ENCODE data around the gene L3MBTL4. TPM values are rescaled to one million over a fixed set of nuclear protein-coding genes. Genes with fewer than 3 reads are reported as not detected.

Gene L3MBTL4
- total RNA-seq, 1 experiment from 2014 or later: 1.4 TPM

DNA sequence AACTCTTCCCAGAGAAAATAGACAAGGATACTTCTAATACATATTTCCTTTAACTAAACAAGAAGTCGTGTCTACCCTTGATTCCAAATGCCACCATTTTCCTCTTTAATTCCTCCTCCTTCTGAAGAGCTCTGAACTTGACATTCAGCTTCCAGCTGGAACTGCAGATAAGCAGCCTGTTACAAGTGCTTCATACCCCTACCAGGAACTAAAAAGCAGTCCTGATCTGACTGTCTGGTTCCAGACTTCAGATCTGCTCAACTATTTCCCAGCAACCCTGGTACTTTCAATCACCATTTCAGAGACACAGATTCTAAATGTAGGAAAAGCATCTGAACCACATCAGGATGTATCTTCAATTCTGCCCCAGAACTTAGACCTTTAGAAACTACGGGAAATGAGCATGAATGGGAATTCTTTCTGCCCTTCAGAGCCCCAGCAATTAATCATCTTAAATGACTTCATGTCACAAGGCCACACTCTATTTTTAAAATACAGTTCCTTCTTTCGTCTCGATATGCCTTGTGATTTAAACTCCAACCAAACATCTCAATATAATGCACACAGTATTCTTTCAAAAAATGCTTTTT is 159.5 kb downstream of the L3MBTL4 start (continued):
- TF ChIP-seq, protein P1, sequence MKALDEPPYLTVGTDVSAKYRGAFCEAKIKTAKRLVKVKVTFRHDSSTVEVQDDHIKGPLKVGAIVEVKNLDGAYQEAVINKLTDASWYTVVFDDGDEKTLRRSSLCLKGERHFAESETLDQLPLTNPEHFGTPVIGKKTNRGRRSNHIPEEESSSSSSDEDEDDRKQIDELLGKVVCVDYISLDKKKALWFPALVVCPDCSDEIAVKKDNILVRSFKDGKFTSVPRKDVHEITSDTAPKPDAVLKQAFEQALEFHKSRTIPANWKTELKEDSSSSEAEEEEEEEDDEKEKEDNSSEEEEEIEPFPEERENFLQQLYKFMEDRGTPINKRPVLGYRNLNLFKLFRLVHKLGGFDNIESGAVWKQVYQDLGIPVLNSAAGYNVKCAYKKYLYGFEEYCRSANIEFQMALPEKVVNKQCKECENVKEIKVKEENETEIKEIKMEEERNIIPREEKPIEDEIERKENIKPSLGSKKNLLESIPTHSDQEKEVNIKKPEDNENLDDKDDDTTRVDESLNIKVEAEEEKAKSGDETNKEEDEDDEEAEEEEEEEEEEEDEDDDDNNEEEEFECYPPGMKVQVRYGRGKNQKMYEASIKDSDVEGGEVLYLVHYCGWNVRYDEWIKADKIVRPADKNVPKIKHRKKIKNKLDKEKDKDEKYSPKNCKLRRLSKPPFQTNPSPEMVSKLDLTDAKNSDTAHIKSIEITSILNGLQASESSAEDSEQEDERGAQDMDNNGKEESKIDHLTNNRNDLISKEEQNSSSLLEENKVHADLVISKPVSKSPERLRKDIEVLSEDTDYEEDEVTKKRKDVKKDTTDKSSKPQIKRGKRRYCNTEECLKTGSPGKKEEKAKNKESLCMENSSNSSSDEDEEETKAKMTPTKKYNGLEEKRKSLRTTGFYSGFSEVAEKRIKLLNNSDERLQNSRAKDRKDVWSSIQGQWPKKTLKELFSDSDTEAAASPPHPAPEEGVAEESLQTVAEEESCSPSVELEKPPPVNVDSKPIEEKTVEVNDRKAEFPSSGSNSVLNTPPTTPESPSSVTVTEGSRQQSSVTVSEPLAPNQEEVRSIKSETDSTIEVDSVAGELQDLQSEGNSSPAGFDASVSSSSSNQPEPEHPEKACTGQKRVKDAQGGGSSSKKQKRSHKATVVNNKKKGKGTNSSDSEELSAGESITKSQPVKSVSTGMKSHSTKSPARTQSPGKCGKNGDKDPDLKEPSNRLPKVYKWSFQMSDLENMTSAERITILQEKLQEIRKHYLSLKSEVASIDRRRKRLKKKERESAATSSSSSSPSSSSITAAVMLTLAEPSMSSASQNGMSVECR (CRISPR knock-in tag; IDR thresholded peaks at IDR 0.05; ENCODE audit: borderline replicate concordance): no peak
- TF ChIP-seq GABPB1 (CRISPR knock-in tag; IDR thresholded peaks at IDR 0.05): no peak
- no peak for TF ChIP-seq SOX15 (CRISPR knock-in tag; IDR thresholded peaks at IDR 0.05)
- TF ChIP-seq, protein P2, sequence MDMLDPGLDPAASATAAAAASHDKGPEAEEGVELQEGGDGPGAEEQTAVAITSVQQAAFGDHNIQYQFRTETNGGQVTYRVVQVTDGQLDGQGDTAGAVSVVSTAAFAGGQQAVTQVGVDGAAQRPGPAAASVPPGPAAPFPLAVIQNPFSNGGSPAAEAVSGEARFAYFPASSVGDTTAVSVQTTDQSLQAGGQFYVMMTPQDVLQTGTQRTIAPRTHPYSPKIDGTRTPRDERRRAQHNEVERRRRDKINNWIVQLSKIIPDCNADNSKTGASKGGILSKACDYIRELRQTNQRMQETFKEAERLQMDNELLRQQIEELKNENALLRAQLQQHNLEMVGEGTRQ (CRISPR knock-in tag; IDR thresholded peaks at IDR 0.05): no peak
- TF ChIP-seq, protein P3, sequence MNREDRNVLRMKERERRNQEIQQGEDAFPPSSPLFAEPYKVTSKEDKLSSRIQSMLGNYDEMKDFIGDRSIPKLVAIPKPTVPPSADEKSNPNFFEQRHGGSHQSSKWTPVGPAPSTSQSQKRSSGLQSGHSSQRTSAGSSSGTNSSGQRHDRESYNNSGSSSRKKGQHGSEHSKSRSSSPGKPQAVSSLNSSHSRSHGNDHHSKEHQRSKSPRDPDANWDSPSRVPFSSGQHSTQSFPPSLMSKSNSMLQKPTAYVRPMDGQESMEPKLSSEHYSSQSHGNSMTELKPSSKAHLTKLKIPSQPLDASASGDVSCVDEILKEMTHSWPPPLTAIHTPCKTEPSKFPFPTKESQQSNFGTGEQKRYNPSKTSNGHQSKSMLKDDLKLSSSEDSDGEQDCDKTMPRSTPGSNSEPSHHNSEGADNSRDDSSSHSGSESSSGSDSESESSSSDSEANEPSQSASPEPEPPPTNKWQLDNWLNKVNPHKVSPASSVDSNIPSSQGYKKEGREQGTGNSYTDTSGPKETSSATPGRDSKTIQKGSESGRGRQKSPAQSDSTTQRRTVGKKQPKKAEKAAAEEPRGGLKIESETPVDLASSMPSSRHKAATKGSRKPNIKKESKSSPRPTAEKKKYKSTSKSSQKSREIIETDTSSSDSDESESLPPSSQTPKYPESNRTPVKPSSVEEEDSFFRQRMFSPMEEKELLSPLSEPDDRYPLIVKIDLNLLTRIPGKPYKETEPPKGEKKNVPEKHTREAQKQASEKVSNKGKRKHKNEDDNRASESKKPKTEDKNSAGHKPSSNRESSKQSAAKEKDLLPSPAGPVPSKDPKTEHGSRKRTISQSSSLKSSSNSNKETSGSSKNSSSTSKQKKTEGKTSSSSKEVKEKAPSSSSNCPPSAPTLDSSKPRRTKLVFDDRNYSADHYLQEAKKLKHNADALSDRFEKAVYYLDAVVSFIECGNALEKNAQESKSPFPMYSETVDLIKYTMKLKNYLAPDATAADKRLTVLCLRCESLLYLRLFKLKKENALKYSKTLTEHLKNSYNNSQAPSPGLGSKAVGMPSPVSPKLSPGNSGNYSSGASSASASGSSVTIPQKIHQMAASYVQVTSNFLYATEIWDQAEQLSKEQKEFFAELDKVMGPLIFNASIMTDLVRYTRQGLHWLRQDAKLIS (CRISPR knock-in tag; IDR thresholded peaks at IDR 0.05; ENCODE audit: borderline replicate concordance): no peak
- TF ChIP-seq, protein P4, sequence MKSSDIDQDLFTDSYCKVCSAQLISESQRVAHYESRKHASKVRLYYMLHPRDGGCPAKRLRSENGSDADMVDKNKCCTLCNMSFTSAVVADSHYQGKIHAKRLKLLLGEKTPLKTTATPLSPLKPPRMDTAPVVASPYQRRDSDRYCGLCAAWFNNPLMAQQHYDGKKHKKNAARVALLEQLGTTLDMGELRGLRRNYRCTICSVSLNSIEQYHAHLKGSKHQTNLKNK (CRISPR knock-in tag; IDR thresholded peaks at IDR 0.05): no peak
- TF ChIP-seq, protein P5, sequence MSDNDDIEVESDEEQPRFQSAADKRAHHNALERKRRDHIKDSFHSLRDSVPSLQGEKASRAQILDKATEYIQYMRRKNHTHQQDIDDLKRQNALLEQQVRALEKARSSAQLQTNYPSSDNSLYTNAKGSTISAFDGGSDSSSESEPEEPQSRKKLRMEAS (CRISPR knock-in tag; IDR thresholded peaks at IDR 0.05): no peak
- no peak for TF ChIP-seq ZNF317 (CRISPR knock-in tag; IDR thresholded peaks at IDR 0.05; ENCODE audit: borderline replicate concordance, low read depth)
- TF ChIP-seq SMAD3 (CRISPR knock-in tag; IDR thresholded peaks at IDR 0.05; ENCODE audit: borderline replicate concordance): no peak
- TF ChIP-seq, protein P6, sequence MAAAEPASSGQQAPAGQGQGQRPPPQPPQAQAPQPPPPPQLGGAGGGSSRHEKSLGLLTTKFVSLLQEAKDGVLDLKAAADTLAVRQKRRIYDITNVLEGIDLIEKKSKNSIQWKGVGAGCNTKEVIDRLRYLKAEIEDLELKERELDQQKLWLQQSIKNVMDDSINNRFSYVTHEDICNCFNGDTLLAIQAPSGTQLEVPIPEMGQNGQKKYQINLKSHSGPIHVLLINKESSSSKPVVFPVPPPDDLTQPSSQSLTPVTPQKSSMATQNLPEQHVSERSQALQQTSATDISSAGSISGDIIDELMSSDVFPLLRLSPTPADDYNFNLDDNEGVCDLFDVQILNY (CRISPR knock-in tag; IDR thresholded peaks at IDR 0.05): no peak
- TF ChIP-seq, protein P7, sequence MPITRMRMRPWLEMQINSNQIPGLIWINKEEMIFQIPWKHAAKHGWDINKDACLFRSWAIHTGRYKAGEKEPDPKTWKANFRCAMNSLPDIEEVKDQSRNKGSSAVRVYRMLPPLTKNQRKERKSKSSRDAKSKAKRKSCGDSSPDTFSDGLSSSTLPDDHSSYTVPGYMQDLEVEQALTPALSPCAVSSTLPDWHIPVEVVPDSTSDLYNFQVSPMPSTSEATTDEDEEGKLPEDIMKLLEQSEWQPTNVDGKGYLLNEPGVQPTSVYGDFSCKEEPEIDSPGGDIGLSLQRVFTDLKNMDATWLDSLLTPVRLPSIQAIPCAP (CRISPR knock-in tag; IDR thresholded peaks at IDR 0.05): no peak
- no peak for TF ChIP-seq CREB1 (CRISPR knock-in tag; IDR thresholded peaks at IDR 0.05)

DNA sequence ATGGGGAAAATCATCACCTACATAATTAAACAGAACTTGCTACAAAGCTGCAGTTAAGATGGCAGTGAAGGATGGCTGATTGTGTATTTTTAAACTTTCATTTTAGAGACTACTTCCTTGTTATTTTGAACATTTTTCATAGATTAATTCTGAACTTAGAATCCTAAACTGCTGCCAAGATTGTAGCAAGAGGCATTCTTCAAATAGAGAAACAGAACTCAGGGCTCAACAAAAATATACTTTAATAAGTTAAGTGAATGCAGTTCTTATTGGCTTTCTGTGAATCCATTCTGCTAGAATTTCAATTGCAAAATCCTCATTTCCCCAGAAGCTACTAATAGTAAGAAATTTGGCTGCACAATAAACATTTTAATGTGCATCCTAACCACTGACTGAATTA is 160.3 kb downstream of the L3MBTL4 start:
- POLR2A ChIA-PET: interaction anchor here (0.6 kb wide), 1 partner anchor 70 kb away, joined by 7 read pairs; no protein-coding TSS in a partner anchor
- Mint-ChIP-seq H3K4me1 (peaks cover 3% of the 10 kb centered on the region), H3K4me3 (no peak overlapping the region), H3K27me3 (ENCODE audit: low read depth) (no peaks in the 10 kb centered on the region), H3K36me3 (peaks cover 5% of the 10 kb centered on the region; the same call in 1 of the 2 replicates), H3K9me3 (peaks cover 14% of the 10 kb centered on the region), H3K27ac (no peak overlapping the region)
- ATAC-seq (no peak), DNase-seq (ENCODE audit: low spot score) (no peak)
- CTCF ChIA-PET: no interaction called here
- TF ChIP-seq, protein P8, sequence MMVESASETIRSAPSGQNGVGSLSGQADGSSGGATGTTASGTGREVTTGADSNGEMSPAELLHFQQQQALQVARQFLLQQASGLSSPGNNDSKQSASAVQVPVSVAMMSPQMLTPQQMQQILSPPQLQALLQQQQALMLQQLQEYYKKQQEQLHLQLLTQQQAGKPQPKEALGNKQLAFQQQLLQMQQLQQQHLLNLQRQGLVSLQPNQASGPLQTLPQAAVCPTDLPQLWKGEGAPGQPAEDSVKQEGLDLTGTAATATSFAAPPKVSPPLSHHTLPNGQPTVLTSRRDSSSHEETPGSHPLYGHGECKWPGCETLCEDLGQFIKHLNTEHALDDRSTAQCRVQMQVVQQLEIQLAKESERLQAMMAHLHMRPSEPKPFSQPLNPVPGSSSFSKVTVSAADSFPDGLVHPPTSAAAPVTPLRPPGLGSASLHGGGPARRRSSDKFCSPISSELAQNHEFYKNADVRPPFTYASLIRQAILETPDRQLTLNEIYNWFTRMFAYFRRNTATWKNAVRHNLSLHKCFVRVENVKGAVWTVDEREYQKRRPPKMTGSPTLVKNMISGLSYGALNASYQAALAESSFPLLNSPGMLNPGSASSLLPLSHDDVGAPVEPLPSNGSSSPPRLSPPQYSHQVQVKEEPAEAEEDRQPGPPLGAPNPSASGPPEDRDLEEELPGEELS (CRISPR knock-in tag; IDR thresholded peaks at IDR 0.05): no peak
- TF ChIP-seq NR3C1 (CRISPR knock-in tag; conservative IDR thresholded peaks at IDR 0.05; ENCODE audit: low read depth) (no peak), EMX1 (CRISPR knock-in tag; IDR thresholded peaks at IDR 0.05) (no peak), ZNF671 (CRISPR knock-in tag; IDR thresholded peaks at IDR 0.05) (no peak)
- TF ChIP-seq, protein P9, sequence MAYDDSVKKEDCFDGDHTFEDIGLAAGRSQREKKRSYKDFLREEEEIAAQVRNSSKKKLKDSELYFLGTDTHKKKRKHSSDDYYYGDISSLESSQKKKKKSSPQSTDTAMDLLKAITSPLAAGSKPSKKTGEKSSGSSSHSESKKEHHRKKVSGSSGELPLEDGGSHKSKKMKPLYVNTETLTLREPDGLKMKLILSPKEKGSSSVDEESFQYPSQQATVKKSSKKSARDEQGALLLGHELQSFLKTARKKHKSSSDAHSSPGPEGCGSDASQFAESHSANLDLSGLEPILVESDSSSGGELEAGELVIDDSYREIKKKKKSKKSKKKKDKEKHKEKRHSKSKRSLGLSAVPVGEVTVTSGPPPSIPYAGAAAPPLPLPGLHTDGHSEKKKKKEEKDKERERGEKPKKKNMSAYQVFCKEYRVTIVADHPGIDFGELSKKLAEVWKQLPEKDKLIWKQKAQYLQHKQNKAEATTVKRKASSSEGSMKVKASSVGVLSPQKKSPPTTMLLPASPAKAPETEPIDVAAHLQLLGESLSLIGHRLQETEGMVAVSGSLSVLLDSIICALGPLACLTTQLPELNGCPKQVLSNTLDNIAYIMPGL (CRISPR knock-in tag; IDR thresholded peaks at IDR 0.05): no peak

Data from WTC11 (cell line).